Memory B cell (primary cell): Measurements from ENCODE around the gene ZFP36L1.

Source experiments
- ATAC-seq: fragments of 150-1000 bp; cut with Tn5 transposase; 2 replicates; pipeline ENCODE4 v1.10.0; 2021; ENCODE audit warnings: low read depth, mild to moderate bottlenecking, moderate library complexity
- DNase-seq, 2 donors: peaks; one replicate each; pipeline ENCODE4 v3.0.0; 2022; ENCODE audit warnings: low spot score in 2 of 2
- H3K27ac Mint-ChIP-seq: one replicate; pipeline ENCODE4 v1.8.0; 2022; ENCODE audit warnings: mild to moderate bottlenecking, moderate library complexity, mixed read lengths
- H3K27me3 Mint-ChIP-seq: one replicate; pipeline ENCODE4 v1.8.0; 2022; ENCODE audit warnings: mixed read lengths
- H3K36me3 Mint-ChIP-seq: one replicate; pipeline ENCODE4 v1.8.0; 2022; ENCODE audit warnings: mild to moderate bottlenecking, mixed read lengths
- H3K4me1 Mint-ChIP-seq: one replicate; pipeline ENCODE4 v1.8.0; 2022; ENCODE audit warnings: mixed read lengths
- H3K4me3 Mint-ChIP-seq: one replicate; pipeline ENCODE4 v1.8.0; 2022; ENCODE audit warnings: mild to moderate bottlenecking, moderate library complexity, mixed read lengths
- H3K9me3 Mint-ChIP-seq: one replicate; pipeline ENCODE4 v1.8.0; 2022; ENCODE audit warnings: mixed read lengths

ZFP36L1 gene

DNA sequence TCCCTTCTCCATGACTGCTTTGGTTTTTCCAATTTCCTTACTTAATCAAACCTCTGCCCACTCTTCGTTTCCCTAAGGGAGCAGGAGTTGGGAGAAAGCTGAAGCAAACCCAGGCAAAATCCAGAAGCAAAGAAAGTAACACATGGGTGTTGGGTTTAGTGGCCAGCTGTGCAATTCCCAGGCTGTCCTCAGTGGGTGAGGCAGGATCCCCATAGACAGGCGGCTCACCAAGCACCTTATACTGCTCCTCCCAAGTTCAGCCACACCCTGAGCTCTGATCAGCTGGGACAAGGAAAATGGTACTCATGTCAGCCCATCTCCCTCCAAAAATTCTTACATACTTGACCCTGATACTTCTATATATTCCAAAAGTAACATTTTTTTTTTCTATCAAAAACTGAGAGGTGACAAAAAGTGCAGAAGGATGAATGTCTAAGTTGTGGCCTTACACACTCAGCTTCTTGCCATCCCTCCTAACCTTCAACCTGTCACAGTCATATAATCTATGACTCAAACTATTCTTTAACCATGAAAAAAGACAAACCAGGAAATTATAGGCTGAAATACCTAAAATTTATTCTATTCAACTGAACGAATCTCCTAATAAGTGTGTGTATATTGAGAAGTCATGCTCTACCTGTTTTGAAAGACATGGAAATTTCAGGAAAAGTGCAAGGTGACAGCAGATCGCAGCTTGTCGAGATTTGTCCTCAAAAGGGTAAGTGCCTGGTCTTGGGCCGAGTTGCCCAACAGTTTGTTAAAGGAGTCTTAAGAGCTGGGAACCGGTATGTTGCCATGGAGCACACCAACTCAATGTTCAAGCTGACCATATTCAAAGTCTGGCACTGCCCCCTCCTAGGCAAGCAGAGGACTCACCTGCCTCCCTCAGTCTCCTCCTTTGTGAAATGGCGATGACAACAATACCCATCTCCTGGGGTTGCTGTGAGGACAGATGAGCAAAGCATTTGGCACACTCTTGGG, 17.6 kb upstream of the ZFP36L1 start:
- H3K4me1 Mint-ChIP-seq = peaks cover 52% of the 10 kb centered on the region
- H3K27ac Mint-ChIP-seq = peak overlapping the region; percentile 68
- H3K9me3 Mint-ChIP-seq = no peaks in the 10 kb centered on the region
- H3K4me3 Mint-ChIP-seq = no peak overlapping the region
- H3K27me3 Mint-ChIP-seq = no peaks in the 10 kb centered on the region
- ATAC-seq (no peak), DNase-seq (no peak)
- peaks cover 2% of the 10 kb centered on the region for H3K36me3 Mint-ChIP-seq

DNA sequence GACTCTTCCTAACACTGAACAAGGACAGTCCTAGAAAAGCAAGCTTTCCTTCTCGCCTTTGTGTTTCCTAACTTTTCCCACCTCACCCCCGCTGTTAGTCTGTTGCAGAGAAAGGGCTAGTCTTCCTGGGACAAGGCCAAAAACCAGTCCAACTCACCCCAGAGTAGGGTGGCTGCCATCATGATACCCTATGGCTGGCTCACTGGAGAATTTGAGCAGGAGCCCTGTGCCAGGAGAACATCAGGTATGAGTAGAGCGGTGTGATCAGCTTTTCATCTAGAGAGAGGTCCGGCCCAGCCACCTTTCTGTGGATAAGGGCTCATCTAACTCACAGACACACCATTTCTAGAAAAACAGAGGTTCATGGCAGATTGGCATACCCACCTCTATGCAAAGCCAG, 16.7 kb upstream of the ZFP36L1 start:
- Mint-ChIP-seq H3K27ac (peak overlapping the region; percentile 68), H3K9me3 (no peaks in the 10 kb centered on the region), H3K27me3 (no peaks in the 10 kb centered on the region), H3K4me3 (no peak overlapping the region), H3K4me1 (peaks cover 49% of the 10 kb centered on the region), H3K36me3 (peaks cover 2% of the 10 kb centered on the region)
- ATAC-seq (no peak), DNase-seq (no peak)

DNA sequence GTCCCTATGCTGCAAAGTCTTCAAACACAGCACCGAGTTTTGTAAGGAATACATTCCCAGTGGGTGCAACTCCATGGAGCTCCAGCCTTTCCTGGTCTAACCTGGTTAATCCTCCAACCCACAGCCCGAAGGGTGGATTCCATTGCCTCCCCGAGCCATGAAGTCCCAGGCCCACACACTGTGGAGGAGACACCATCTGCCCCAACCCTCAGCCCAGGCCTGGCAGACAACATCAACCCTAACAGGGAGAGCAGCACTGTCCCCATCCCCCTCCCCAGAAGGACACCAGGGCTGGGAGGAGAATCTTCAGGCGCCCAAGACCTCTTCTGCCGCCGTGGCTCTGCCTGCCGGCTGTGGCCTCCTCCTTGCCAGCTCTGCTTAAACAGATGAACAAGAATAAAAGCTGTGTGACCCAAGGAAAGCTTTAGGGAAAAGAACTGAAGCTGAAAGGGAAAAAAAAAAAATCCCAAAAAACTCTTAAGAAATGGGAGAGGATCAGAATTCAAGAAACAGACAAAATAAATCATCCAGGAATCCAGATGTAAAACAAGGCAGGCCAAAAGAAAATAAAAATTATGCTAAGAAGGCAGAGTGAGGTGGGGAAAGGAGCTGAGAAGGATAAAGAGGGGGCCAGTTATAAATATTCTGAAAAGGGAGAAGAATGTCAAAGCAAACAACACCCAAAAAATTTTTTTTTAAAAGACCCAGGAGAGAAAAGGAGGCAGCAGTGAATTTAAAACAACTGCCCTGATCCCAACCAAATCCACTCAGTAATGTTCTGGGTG, 16.0 kb upstream of the ZFP36L1 start:
- Mint-ChIP-seq H3K4me3 (no peak overlapping the region), H3K27ac (peak overlapping the region; percentile 68), H3K36me3 (peaks cover 4% of the 10 kb centered on the region), H3K9me3 (no peaks in the 10 kb centered on the region), H3K4me1 (peaks cover 43% of the 10 kb centered on the region), H3K27me3 (no peaks in the 10 kb centered on the region)
- DNase-seq = no peak
- no peak for ATAC-seq

DNA sequence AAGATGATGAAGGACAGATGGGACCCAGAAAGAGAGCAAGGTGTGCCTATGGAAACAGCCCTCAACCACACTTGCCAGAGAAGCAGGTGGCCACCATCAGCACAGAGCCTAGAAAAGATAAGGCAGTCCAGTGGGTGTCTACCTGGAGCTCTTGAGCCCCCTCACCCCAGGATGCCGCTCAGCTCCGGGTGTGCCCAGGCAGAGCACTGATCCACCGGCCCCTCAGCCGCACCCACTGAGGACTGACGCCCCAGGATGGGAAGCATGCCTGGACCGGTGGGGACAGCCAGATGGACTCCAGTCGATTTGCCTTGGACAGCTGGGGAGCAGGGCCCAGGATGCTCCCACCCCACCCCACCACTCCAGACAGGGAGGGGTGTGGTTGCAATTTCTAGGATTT, 15.1 kb upstream of the ZFP36L1 start:
- no peak for ATAC-seq
- Mint-ChIP-seq H3K9me3 (no peaks in the 10 kb centered on the region), H3K27me3 (no peaks in the 10 kb centered on the region), H3K36me3 (peaks cover 4% of the 10 kb centered on the region), H3K4me1 (peaks cover 36% of the 10 kb centered on the region), H3K4me3 (no peak overlapping the region), H3K27ac (peak overlapping the region; percentile 96)
- DNase-seq = no peak

DNA sequence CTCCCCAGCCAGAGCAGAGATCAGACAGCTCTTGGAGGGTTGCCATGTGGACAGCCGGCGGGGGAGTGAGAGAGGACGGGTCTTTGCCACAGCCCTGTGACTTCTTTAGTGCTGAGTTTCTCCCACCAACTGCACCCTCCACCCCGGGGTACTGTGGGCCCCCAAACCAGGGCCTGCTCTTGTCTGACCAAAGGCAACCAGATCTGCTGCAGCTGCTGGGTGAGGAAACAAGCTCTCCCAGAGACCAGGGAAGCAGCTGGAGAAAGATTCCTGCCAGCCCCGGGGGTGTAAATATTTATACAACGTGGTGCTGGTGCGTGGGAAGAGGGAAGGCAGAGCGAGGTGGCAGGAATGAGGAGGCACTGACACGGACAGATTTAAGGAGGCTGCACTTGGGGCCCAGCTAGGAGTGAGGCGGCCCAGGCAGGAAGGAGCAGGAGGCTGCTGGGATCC, 14.3 kb upstream of the ZFP36L1 start:
- Mint-ChIP-seq H3K36me3 (peaks cover 4% of the 10 kb centered on the region), H3K27ac (peak overlapping the region; percentile 96), H3K4me1 (peaks cover 34% of the 10 kb centered on the region)

DNA sequence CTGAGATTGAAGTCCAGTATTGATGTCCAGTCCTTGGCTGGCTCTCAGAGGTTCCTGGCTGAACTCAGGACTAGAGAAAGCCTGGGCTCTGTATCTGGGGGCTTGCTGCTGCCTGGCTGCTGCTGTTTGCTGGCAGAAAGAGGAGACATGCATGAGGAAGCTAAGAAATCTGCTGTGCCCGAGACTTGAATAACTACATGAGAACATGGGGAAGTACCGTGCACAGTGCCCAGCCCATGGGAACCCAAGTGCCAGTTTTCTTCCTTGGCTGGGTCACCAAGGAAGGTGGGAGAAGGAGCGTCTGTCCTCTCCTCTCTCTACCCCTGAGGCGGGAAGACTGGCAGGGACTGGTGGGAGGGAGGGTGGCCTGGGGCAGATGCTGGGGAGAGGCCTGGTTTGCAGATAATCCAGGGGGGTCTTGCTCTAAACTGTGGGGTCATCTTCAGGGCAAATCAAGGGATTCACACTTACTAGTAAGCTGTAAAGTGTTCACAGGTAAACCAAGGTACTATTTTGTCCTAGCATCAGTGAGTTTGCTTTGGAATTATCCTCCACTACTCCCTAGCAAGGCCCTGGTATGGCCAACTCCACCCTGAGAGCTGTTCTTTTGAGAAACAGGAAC, 13.8 kb upstream of the ZFP36L1 start:
- Mint-ChIP-seq H3K9me3 (peaks cover 4% of the 10 kb centered on the region), H3K27ac (peak overlapping the region; percentile 96), H3K27me3 (no peaks in the 10 kb centered on the region), H3K36me3 (peaks cover 8% of the 10 kb centered on the region), H3K4me1 (peaks cover 33% of the 10 kb centered on the region), H3K4me3 (peak overlapping the region; percentile 69)
- peak; percentile 94 for ATAC-seq
- peak in 1 of 2 donors; percentile 63 for DNase-seq

More for the DNA sequence above, 14.3 kb upstream of the ZFP36L1 start:
- Mint-ChIP-seq H3K27me3 (no peaks in the 10 kb centered on the region), H3K9me3 (no peaks in the 10 kb centered on the region), H3K4me3 (peak overlapping the region; percentile 69)
- peak; percentile 30 to 52 for DNase-seq
- ATAC-seq = no peak

DNA sequence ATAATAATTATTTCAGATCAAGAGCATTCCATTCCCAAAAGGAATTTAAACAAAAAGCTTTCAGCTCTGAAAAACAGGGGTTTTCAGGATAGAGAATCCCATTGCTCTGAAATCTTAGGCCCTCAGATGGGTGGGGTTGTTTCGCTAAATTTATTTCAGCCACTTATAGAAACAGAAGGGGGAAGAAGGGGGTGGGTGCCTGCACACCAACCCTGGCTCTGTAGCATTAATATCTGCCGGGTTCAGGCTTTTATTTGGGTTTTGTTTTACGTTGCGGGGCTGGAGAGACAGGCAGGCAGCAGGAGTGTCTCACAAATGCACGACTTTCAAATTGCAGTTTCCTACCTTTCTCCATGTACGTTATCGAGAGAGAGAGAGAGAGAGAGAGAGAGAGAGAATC, 12.5 kb upstream of the ZFP36L1 start:
- Mint-ChIP-seq H3K27ac (peak overlapping the region; percentile 96), H3K36me3 (peaks cover 9% of the 10 kb centered on the region), H3K4me3 (peak overlapping the region; percentile 64), H3K4me1 (peaks cover 34% of the 10 kb centered on the region), H3K9me3 (peaks cover 7% of the 10 kb centered on the region), H3K27me3 (no peaks in the 10 kb centered on the region)
- ATAC-seq (no peak), DNase-seq (no peak)

DNA sequence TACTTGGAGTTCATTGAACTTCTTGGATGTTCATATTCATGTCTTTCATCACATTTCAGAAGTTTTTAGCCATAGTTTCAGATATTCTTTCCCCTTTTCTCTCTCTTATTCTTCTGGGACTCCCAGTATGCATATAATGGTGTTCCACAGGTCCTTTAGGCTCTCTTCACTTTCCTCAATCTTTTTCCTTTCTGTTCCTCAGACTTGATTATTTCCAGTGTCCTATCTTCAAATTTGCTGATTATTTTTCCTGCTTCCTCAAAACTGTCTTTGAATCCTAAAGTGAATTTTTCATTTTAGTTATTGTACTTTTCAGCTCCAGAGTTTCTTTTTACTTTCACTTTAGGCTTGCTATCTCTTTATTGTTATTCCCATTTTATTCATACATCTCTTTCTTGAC, 8.8 kb upstream of the ZFP36L1 start:
- Mint-ChIP-seq H3K4me1 (peaks cover 35% of the 10 kb centered on the region), H3K4me3 (no peak overlapping the region), H3K9me3 (peaks cover 7% of the 10 kb centered on the region), H3K27me3 (no peaks in the 10 kb centered on the region), H3K27ac (peak overlapping the region; percentile 80), H3K36me3 (peaks cover 9% of the 10 kb centered on the region)
- DNase-seq (no peak), ATAC-seq (no peak)

DNA sequence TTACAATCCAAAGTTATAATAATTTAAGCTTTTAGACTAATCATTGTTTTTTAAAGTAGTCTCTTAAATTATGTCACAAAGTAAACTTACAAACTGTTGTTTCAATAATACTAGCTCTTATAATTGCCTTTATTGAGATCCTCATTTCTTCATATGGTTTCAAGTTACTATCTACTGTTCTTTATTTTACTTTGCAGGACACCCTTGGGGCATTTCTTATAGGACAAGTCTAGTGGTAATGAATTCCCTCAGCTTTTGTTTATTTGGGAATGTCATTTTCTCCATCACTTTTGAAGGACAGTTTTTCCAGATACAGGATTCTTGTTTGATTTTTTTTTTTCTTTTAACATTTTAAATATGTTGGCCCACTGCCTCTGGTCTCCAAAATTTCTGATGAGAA, 8.1 kb upstream of the ZFP36L1 start:
- Mint-ChIP-seq H3K4me1 (peaks cover 33% of the 10 kb centered on the region), H3K27me3 (no peaks in the 10 kb centered on the region), H3K27ac (no peak overlapping the region), H3K9me3 (peaks cover 7% of the 10 kb centered on the region), H3K36me3 (peaks cover 9% of the 10 kb centered on the region), H3K4me3 (no peak overlapping the region)
- DNase-seq (no peak), ATAC-seq (no peak)

DNA sequence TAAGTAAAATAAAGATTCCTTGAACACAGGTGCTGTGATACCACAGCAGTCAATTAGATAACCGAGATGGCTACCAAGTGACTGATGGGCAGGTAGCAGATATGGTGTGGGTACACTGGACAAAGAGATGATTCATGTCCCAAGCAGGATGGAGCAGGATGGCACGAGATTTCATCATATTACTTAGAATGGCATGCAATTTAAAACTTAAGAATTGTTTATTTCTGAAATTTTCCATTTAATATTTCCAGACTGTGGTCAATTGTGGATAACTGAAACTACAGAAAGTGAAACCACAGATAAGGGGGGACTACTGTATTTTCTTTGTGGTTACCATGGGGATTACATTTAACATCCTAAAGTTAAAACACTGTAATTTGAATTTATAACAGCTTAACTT, 7.5 kb upstream of the ZFP36L1 start:
- H3K4me3 Mint-ChIP-seq = no peak overlapping the region
- DNase-seq (no peak), ATAC-seq (no peak)
- H3K27me3 Mint-ChIP-seq = no peaks in the 10 kb centered on the region
- H3K36me3 Mint-ChIP-seq = peaks cover 9% of the 10 kb centered on the region
- H3K27ac Mint-ChIP-seq = peak overlapping the region; percentile 85
- peaks cover 28% of the 10 kb centered on the region for H3K4me1 Mint-ChIP-seq
- H3K9me3 Mint-ChIP-seq = peaks cover 7% of the 10 kb centered on the region

DNA sequence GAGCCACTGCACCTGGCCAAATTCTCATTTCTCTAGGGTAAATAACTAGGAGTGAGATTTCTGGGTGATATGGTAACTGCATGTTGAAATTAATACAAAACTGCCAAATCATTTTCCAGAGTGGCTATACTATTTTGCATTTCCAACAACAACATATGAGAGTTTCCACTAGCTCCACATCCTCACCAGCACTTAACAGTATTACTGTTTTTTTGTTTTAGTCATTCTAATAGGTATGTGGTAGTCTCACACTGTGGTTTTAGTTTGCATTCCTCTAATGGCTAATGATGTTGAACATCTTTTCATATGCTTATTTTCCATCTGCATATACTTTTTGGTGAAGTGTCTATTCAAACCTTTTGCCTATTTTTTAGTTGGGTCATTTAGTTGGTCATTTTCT, 5.8 kb upstream of the ZFP36L1 start:
- H3K27me3 Mint-ChIP-seq = no peaks in the 10 kb centered on the region
- peaks cover 7% of the 10 kb centered on the region for H3K9me3 Mint-ChIP-seq
- H3K4me3 Mint-ChIP-seq = no peak overlapping the region
- peaks cover 30% of the 10 kb centered on the region for H3K4me1 Mint-ChIP-seq
- H3K36me3 Mint-ChIP-seq = peaks cover 7% of the 10 kb centered on the region
- peak overlapping the region; percentile 100 for H3K27ac Mint-ChIP-seq
- no peak for ATAC-seq
- DNase-seq = no peak

DNA sequence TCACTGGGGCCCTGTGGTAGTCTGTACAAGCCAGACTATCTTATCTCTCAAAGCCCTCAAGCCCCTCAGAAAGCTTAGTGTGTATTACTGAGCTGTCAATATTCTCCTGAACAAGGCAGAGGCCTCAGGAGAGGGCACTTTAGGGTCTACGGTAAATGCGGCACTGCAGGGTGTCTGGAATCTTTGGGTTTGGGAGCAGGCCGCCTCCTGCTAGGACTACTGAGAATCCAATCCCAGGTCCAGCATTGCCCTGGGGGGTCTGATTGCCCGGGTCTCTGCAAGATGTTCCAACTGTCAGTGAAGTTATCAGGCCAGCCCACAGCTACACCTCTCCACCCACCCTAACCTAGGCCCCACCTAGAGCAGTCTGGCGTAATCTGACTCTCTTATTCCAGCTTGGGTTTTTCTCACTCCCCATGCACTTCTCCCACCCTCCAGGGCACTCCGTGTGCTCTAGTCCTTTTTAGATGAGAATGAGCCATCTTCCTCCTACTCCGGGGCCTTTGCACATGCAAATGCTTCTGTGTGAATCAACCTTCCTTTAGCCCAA, 4.3 kb upstream of the ZFP36L1 start:
- Mint-ChIP-seq H3K4me3 (peak overlapping the region; percentile 4), H3K4me1 (peaks cover 30% of the 10 kb centered on the region), H3K36me3 (peaks cover 9% of the 10 kb centered on the region), H3K27ac (peak overlapping the region; percentile 100), H3K9me3 (peaks cover 7% of the 10 kb centered on the region), H3K27me3 (no peaks in the 10 kb centered on the region)
- ATAC-seq (no peak), DNase-seq (no peak)

DNA sequence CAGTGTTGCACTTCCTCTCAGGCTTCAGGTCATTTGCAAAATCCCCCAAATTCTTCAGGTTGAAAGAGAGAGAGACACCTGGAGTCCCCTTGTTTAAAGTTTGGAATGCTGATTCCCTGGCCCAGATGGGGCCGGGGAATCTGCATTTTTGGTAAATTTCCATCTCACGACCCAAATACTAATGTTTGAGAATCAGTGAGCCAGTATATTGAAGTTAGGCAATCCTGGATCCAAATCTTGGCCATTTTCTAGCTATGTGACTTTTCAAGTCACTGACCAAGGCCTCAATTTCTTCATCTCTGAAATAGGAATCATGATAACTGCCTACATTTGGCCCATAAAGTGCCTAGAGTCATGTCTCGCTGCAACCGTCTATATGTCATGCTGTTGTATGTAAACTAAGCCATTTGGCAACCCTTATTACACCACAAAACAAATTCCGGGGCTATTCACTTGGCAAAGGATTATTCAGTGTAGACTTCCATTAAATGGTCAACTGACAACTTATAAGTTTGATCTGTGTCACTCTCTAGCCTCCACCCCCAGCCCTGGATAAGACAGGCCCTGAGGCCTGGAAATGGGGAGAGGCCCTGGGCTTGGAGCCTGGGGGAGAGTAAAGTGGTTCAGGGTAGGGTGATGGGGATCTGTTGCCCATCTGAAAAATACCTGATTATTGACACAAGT, 3.7 kb upstream of the ZFP36L1 start:
- Mint-ChIP-seq H3K27ac (peak overlapping the region; percentile 100), H3K36me3 (peaks cover 6% of the 10 kb centered on the region), H3K4me1 (peaks cover 28% of the 10 kb centered on the region), H3K9me3 (peaks cover 2% of the 10 kb centered on the region), H3K27me3 (no peaks in the 10 kb centered on the region), H3K4me3 (peak overlapping the region; percentile 89)
- ATAC-seq (no peak), DNase-seq (peak in 1 of 2 donors; percentile 85)
